ENCODE data around the gene ANKRD39. TPM values are rescaled to one million over a fixed set of nuclear protein-coding genes. Genes with fewer than 3 reads are reported as not detected.

ANKRD39 gene
- total RNA-seq, 1 experiment from 2014 or later = 29.4 TPM

DNA sequence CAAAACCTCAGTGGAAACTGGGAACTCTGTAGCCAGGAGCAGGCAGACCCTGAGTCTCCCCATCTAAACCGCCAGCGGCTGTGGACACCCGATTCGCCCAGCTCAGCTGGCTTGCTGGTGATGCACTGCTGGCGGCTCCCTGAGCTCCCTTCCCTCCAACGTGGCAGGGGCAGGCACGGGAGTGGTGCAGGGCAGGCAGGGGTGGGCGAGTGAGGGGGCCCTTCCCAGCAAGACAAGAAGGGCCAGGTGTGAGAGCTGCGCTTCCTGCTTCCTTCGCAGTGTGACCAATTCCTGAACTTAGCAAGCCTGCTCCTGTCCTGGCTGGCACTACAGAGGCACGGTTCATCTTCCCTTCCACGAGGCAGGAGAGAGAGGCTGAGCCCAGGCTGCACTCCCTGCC lies 24.4 kb upstream of the ANKRD39 start:
- Histone ChIP-seq H3K4me3 (ENCODE audit: low read length) (no peak overlapping the region), H3K9me3 (ENCODE audit: low read length) (no peaks in the 10 kb centered on the region), H3K27ac (ENCODE audit: low read length) (no peak overlapping the region), H2AFZ (ENCODE audit: low read length) (no peak overlapping the region), H3F3A (ENCODE audit: low read length, unreplicated experiment) (no peaks in the 10 kb centered on the region), H3K9me2 (replicated peaks; ENCODE audit: low read length) (no peaks in the 10 kb centered on the region), H4K20me1 (ENCODE audit: low read length) (no peaks in the 10 kb centered on the region), H3K9ac (ENCODE audit: low read length) (no peak overlapping the region), H3K4me1 (ENCODE audit: insufficient read depth, low read length) (peaks cover 40% of the 10 kb centered on the region), H3K79me2 (ENCODE audit: low read length) (no peaks in the 10 kb centered on the region), H3K27me3 (ENCODE audit: low read length) (no peaks in the 10 kb centered on the region), H3K4me2 (ENCODE audit: low read length) (no peak overlapping the region), H3K36me3 (ENCODE audit: low read depth, low read length) (no peaks in the 10 kb centered on the region)
- ATAC-seq (no peak), DNase-seq (no peak)
- no TSS peak for BruUV-seq (replicated peaks)
- intact Hi-C loops (cut with micrococcal nuclease) = no loop called here
- POLR2A ChIA-PET (ENCODE audit: unreplicated experiment) = interaction anchor here (0.6 kb wide), 1 partner anchor 35 kb away, joined by 4 read pairs; no protein-coding TSS in a partner anchor
- TF ChIP-seq EZH2 (IDR thresholded peaks at IDR 0.05; ENCODE audit: low read length, unreplicated experiment) (no peak), EZH2phosphoT487 (IDR thresholded peaks at IDR 0.05; ENCODE audit: borderline replicate concordance, low read length) (no peak)
- TF ChIP-seq, protein P1, sequence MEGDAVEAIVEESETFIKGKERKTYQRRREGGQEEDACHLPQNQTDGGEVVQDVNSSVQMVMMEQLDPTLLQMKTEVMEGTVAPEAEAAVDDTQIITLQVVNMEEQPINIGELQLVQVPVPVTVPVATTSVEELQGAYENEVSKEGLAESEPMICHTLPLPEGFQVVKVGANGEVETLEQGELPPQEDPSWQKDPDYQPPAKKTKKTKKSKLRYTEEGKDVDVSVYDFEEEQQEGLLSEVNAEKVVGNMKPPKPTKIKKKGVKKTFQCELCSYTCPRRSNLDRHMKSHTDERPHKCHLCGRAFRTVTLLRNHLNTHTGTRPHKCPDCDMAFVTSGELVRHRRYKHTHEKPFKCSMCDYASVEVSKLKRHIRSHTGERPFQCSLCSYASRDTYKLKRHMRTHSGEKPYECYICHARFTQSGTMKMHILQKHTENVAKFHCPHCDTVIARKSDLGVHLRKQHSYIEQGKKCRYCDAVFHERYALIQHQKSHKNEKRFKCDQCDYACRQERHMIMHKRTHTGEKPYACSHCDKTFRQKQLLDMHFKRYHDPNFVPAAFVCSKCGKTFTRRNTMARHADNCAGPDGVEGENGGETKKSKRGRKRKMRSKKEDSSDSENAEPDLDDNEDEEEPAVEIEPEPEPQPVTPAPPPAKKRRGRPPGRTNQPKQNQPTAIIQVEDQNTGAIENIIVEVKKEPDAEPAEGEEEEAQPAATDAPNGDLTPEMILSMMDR (conservative IDR thresholded peaks at IDR 0.05; ENCODE audit: low read depth, low read length) = no peak
- CTCF ChIA-PET = no interaction called here

DNA sequence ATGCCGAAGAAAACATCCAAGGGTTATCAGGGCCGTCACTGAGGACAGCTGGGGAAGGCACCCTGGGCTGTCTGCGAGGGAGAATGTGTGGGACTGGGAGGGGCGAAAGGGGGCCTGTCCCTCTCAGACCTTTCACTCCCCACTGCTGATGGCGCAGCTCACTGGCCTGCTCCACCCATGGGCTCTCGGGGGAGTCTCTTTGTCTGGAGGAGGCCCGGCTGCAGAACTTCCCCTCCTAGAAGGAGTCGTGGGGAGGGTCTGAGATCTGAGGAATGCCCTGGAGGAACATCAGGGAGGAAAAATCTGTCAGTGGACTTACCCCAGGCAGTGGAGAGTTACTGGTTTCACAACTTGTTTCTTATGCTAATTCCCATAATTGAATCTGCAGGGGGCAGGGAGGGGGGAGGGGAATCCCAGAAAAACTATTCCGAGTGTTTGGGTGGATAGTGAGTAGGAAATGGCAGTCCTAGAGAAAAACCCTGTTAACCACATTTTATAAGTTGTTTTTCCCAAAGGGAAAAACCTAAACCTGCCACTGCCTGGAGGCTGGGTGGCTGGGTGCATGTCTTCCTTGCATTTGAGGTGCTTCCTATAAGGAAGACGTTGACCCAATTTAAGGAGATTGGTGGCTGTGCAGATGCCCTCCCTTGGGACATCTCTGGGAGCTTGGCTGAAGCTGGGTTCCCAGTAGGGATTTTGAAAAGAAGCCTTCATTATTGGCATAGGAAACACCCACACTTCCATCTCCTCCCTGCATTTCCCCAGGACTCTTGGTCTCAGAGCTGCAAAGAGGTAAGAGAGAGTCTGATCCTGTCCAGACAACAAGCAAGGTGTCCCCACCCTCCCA lies 23.8 kb upstream of the ANKRD39 start:
- no TSS peak for BruUV-seq (replicated peaks)
- intact Hi-C loops (cut with micrococcal nuclease) = no loop called here
- Histone ChIP-seq H3K4me1 (ENCODE audit: insufficient read depth, low read length) (peaks cover 40% of the 10 kb centered on the region), H3K9me3 (ENCODE audit: low read length) (no peaks in the 10 kb centered on the region), H3F3A (ENCODE audit: low read length, unreplicated experiment) (no peaks in the 10 kb centered on the region), H4K20me1 (ENCODE audit: low read length) (no peaks in the 10 kb centered on the region), H3K36me3 (ENCODE audit: low read depth, low read length) (no peaks in the 10 kb centered on the region), H3K4me3 (ENCODE audit: low read length) (no peak overlapping the region), H3K27ac (ENCODE audit: low read length) (no peak overlapping the region), H3K9me2 (replicated peaks; ENCODE audit: low read length) (no peaks in the 10 kb centered on the region), H2AFZ (ENCODE audit: low read length) (no peak overlapping the region), H3K9ac (ENCODE audit: low read length) (no peak overlapping the region), H3K27me3 (ENCODE audit: low read length) (no peaks in the 10 kb centered on the region), H3K79me2 (ENCODE audit: low read length) (no peaks in the 10 kb centered on the region), H3K4me2 (ENCODE audit: low read length) (no peak overlapping the region)
- ATAC-seq = no peak
- ChIA-PET POLR2A (ENCODE audit: unreplicated experiment) (no interaction called here), CTCF (interaction anchor here (0.6 kb wide), 1 partner anchor 70 kb away, joined by 6 read pairs; no protein-coding TSS in a partner anchor)
- no peak for DNase-seq
- TF ChIP-seq EZH2 (IDR thresholded peaks at IDR 0.05; ENCODE audit: low read length, unreplicated experiment) (no peak), EZH2phosphoT487 (IDR thresholded peaks at IDR 0.05; ENCODE audit: borderline replicate concordance, low read length) (no peak)
- TF ChIP-seq, protein P1 (conservative IDR thresholded peaks at IDR 0.05; ENCODE audit: low read depth, low read length) = no peak

DNA sequence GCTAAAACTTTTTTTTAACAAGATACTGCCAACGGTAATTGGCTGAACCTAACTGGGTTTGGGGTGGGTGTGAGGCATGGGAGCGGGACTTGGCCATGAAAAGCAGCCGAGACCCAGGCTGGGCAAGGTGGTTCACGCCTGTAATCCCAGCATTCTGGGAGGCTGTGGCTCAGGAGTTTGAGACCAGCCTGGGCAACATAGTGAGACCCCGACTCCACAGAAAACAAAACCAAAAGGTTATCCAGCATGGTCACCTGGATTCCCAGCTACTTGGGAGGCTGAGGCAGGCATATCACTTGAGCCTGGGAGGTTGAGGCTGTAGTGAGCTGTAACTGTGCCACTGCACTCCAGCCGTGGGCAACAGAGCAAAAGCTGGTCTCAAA lies 23.1 kb upstream of the ANKRD39 start:
- ATAC-seq = no peak
- intact Hi-C loops (cut with micrococcal nuclease) = no loop called here

More for the DNA sequence above, 23.1 kb upstream of the ANKRD39 start:
- H3K79me2 ChIP-seq (ENCODE audit: low read length) = no peaks in the 10 kb centered on the region
- H3K4me2 ChIP-seq (ENCODE audit: low read length) = no peak overlapping the region
- no peaks in the 10 kb centered on the region for H3K9me3 ChIP-seq (ENCODE audit: low read length)
- H3F3A ChIP-seq (ENCODE audit: low read length, unreplicated experiment) = no peaks in the 10 kb centered on the region
- H3K27me3 ChIP-seq (ENCODE audit: low read length) = no peaks in the 10 kb centered on the region
- no peak for TF ChIP-seq EZH2phosphoT487 (IDR thresholded peaks at IDR 0.05; ENCODE audit: borderline replicate concordance, low read length)
- TF ChIP-seq EZH2 (IDR thresholded peaks at IDR 0.05; ENCODE audit: low read length, unreplicated experiment) = no peak
- TF ChIP-seq, protein P1 (conservative IDR thresholded peaks at IDR 0.05; ENCODE audit: low read depth, low read length) = no peak
- H2AFZ ChIP-seq (ENCODE audit: low read length) = no peak overlapping the region
- no TSS peak for BruUV-seq (replicated peaks)
- ChIA-PET CTCF (interaction anchor here (0.6 kb wide), 1 partner anchor 71 kb away, joined by 6 read pairs; no protein-coding TSS in a partner anchor), POLR2A (ENCODE audit: unreplicated experiment) (no interaction called here)
- H4K20me1 ChIP-seq (ENCODE audit: low read length) = no peaks in the 10 kb centered on the region
- H3K9ac ChIP-seq (ENCODE audit: low read length) = no peak overlapping the region
- no peak for DNase-seq
- no peaks in the 10 kb centered on the region for H3K36me3 ChIP-seq (ENCODE audit: low read depth, low read length)
- H3K4me3 ChIP-seq (ENCODE audit: low read length) = no peak overlapping the region
- H3K9me2 ChIP-seq (replicated peaks; ENCODE audit: low read length) = no peaks in the 10 kb centered on the region
- H3K4me1 ChIP-seq (ENCODE audit: insufficient read depth, low read length) = peaks cover 40% of the 10 kb centered on the region
- H3K27ac ChIP-seq (ENCODE audit: low read length) = no peak overlapping the region

All from PC-3 (cell line).